Activated CD4-positive, alpha-beta T cell treated with anti-CD3 and anti-CD28 coated beads, Interleukin-2, amount 50 U/mL, for 1 hour (primary cell): ENCODE data around the gene ZNF865.

Source experiments
- DNase-seq: peaks from one replicate; pipeline ENCODE4 v3.0.0-alpha.2; 2020

The ZNF865 gene

DNA sequence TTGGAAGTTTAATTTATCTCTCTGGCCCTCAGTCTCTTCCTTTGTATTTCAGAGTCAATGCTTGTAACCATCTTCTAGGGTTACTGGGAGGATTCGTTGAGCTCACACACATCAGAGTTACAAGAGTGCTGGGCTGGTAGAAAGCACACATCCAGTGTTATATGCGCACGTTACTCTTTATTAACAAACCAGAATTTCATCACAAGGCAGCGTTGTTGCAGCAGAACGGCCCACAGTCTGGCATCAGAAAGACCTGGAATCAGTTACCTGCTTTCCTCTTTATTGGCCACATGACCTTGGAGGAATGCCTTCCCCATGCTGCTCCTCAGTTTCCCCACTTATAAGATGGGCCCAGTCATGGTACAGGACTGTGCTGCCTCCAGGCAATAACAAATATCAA is 3.9 kb downstream of the ZNF865 start:
- no peak for DNase-seq

DNA sequence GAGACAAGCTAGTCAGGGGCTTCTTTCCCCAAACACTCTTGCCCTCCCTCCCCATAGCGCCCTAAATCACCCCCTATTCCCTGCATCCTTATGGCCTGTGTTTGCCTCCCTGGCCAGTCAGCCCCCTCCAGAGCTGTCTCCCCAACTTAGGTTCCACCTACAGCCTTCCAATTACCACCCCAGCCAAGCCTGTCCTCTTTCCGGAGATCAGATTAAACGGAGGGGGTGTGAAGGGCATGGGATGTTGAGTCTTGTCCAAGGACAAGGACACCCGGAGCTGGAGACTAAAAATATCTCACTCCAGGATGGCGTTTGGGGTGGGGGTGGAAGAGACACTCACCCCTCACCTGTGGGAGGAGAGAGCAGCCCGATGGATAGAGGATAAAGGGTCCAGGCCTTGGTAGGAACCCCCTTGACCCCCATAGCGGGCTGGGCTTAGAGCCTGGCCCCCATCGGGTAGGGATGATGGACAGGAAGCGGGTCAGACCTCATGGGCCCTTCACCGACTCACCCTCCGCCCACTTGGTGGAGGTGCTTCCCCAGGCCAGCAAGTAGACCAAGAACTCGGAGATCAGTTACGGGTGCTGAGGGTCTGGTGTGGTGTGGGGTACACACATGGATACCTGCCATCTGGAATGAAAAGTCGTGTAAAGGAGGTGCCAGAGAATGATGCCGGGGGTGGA is 6.0 kb downstream of the ZNF865 start:
- no peak for DNase-seq

DNA sequence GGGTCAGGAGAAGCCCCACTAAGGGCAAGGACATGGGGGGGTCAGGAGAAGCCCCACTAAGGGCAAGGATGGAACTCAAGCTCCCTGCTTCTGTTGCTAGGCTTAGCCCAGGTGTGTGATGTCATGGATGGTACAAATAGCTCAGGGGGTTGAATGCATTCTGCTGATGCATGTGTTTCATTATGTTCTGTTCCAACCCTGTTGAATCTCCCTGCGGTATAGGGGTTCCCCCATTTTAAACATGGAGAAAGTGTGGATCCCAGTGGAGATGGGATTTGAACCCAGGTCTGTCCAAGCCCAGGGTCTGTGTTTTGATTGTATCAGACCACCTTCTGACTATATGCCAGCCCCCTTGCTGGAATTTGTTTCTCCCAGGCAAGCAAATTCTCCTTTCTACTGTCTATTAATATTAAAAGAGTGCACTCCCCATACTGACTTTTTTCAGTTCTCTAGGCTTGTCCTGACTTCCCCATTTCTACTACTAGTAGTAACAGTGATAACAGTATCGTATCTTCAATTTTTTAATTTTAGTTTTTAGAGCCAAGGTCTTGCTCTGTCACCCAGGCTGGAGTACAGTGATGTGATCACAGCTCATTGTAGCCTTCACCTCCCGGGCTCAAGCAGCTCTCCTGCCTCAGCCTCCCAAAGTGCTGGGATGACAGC is 6.7 kb downstream of the ZNF865 start:
- no peak for DNase-seq

DNA sequence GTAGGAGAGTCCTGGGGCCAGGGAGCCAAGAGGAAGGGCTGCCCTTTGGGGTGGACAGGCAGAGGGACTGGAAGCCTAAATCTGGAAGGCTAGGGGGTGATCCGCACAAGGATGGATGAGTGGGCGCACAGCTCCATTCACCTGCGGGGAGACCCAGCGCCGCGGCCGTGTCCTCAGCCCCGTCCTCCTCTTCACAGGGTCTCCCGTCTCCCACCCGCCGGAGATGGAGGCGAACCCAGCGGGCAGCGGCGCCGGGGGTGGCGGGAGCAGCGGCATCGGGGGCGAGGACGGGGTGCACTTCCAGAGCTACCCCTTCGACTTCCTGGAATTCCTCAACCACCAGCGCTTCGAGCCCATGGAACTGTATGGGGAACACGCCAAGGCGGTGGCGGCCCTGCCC is 7.9 kb downstream of the ZNF865 start:
- no peak for DNase-seq

DNA sequence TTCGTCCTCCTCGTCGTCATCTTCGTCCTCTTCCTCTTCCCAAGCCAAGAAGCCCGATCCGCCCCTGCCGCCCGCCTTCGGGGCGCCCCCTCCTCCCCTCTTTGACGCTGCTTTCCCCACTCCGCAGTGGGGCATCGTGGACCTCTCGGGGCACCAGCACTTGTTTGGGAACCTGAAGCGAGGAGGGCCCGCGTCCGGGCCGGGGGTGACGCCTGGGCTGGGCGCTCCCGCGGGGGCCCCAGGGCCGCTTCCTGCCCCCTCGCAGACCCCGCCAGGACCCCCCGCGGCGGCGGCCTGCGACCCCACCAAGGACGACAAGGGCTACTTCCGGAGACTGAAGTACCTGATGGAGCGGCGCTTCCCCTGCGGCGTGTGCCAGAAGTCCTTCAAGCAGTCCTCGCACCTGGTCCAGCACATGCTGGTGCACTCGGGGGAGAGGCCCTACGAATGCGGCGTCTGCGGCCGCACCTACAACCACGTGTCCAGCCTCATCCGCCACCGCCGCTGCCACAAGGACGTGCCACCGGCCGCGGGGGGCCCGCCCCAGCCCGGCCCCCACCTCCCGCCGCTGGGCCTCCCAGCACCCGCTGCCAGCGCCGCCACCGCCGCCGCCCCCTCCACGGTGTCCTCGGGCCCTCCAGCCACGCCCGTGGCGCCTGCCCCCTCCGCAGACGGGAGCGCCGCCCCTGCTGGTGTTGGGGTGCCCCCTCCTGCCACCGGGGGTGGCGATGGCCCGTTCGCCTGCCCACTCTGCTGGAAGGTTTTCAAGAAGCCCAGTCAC is 8.7 kb downstream of the ZNF865 start:
- no peak for DNase-seq

DNA sequence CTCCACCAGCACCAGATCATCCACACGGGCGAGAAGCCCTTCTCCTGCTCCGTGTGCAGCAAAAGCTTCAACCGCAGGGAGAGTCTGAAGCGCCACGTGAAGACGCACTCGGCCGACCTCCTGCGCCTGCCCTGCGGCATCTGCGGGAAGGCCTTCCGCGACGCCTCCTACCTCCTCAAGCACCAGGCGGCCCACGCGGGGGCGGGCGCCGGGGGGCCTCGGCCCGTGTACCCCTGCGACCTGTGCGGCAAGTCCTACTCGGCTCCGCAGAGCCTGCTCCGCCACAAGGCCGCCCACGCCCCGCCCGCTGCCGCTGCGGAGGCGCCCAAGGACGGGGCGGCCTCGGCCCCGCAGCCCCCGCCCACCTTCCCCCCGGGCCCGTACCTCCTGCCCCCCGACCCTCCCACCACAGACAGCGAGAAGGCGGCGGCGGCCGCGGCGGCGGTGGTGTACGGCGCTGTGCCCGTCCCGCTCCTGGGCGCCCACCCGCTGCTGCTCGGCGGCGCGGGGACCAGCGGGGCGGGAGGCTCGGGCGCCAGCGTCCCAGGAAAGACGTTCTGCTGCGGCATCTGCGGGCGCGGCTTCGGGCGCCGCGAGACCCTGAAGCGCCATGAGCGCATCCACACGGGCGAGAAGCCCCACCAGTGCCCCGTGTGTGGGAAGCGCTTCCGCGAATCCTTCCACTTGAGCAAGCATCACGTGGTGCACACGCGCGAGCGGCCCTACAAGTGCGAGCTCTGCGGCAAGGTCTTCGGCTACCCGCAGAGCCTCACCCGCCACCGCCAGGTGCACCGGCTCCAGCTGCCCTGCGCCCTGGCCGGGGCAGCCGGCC is 9.5 kb downstream of the ZNF865 start:
- no peak for DNase-seq

DNA sequence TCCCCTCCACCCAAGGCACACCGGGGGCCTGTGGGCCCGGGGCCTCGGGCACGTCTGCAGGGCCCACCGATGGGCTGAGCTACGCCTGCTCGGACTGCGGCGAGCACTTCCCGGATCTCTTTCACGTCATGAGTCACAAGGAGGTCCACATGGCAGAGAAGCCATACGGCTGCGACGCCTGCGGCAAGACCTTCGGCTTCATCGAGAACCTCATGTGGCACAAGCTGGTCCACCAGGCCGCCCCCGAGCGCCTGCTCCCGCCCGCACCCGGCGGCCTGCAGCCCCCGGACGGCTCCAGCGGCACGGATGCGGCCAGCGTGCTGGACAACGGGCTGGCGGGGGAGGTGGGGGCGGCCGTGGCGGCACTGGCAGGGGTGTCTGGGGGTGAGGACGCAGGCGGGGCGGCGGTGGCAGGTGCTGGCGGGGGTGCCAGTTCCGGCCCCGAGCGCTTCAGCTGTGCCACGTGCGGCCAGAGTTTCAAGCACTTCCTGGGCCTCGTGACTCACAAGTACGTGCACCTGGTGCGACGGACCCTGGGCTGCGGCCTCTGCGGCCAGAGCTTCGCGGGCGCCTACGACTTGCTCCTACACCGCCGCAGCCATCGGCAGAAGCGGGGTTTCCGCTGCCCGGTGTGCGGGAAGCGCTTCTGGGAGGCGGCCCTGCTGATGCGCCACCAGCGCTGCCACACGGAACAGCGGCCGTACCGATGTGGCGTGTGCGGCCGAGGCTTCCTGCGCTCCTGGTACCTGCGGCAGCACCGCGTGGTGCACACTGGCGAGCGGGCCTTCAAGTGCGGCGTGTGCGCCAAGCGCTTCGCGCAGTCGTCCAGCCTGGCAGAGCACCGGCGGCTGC is 10.3 kb downstream of the ZNF865 start:
- DNase-seq = no peak

DNA sequence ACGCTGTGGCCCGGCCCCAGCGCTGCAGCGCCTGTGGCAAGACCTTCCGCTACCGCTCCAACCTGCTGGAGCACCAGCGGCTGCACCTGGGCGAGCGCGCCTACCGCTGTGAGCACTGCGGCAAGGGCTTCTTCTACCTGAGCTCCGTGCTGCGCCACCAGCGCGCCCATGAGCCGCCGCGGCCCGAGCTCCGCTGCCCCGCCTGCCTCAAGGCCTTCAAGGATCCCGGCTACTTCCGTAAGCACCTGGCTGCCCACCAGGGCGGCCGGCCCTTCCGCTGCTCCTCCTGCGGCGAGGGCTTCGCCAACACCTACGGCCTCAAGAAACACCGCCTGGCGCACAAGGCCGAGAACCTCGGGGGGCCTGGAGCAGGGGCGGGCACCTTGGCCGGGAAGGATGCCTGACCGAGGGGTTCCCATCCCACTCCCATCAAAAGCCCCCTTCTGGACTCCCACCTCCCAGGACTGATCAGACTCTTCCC is 11.0 kb downstream of the ZNF865 start:
- no peak for DNase-seq

DNA sequence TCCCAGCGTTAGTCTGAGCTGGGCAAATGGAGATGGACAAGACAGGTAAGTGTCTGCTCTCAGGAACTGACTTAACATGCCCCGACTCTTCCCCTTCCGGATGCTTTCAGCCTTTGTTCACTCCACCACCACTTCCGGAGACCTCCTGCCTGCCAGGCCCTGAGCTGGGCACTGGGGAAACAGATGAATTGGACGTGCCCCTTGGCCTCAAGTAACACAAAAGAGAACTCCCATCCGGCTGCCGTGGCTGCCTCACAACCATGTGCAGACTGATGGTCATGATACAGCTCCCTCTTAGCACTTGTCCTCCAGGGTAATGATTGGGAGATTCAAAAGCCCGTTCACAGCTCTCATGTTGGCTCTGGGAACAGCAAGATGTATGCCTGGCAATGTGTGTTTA is 12.0 kb downstream of the ZNF865 start:
- DNase-seq = no peak

DNA sequence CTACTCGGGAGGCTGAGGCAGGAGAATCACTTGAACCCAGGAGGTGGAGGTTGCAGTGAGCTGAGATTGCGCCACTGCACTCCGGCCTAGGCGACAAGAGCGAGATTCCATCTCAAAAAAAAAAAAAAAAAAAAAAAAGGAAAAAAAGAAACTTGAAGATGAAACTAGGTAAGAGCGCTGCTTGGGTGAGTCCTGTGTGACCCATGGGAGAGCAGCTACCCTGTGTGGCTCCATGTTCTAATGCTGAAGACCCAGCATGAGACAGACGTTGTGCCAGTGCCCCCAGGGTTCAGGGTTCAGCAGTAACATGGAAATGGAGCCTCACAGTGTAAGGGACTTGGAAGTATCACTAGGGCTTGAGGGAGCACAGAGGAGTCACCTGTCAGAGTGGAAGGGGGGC is 13.0 kb downstream of the ZNF865 start:
- no peak for DNase-seq

DNA sequence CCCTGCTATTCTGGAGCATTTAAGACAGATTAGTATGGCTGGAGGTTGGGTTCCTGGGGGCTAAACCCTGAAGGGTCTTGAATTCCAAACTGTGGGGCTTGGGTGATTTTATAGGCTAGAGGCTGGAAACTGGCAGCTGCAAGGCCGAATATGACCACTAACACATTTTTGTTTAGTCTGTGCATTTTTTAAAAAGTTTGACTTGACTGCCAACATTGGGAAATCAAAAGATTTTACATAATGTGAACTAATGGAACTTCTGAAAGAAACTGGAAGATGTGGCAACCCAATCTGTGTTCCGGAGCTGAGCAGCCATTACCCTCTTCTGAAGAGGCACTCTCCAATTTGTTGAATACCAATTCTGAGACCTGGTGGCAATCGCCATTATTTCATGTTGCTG is 13.8 kb downstream of the ZNF865 start:
- no peak for DNase-seq

DNA sequence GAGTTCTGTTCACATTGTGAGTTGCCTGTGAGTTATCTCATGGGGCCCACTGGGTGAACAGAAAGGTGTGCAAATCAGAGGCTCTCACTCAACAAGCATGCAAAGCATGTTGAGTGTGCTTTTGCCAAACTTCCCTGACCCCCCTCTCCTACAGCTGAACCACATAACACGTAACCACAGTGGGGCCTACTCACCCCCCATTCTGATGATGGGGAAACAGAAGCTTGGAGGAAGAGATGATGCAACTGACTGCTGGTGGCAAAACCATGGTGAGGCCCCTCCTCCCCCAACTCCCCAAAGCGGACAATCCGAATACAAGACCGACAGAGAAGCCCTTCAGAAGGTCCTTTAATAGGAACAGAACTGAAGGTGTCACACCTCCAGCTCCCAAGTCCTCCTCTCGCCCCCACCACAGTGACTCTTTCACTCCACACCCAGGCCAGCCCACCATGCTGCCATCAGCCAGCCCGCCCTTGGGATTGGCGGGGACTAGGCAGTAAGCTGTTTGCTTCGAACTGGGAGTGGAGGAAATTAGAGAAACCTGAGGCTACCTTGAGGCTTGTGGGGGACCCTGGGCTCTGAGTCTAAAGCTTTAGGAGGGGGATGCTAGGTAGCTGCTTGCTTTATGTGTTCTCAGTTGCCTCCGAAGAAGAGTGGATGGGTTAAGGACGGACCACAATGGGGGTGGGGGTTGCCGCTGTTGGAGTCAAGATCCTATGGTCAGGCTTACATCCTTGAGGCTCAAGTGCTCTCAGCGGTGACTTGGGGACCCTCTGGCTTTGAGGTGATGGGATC is 15.2 kb downstream of the ZNF865 start:
- no peak for DNase-seq

DNA sequence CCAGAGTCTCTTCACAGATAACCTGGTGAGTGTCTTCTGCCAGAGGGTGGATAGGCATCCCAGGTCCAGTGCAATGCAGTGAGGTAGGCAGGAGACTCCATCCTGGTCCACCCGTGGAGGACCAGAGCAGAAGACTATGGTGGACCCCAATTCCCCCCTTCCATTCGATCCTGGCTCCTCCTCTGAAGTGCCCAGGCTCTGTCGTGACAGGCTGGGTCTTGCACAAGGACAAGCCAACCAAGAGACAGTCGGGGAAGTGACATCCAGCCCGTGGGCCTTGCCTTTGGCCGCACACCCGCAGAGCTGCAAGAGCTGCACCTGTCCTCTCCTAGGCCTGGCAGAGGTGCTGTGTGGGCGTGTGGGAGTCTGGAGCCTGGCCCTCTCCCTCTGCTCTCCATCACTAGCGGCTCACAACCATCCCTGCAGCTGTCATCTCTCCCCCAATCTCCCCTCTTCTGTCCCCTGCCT is 15.8 kb downstream of the ZNF865 start:
- DNase-seq = no peak

DNA sequence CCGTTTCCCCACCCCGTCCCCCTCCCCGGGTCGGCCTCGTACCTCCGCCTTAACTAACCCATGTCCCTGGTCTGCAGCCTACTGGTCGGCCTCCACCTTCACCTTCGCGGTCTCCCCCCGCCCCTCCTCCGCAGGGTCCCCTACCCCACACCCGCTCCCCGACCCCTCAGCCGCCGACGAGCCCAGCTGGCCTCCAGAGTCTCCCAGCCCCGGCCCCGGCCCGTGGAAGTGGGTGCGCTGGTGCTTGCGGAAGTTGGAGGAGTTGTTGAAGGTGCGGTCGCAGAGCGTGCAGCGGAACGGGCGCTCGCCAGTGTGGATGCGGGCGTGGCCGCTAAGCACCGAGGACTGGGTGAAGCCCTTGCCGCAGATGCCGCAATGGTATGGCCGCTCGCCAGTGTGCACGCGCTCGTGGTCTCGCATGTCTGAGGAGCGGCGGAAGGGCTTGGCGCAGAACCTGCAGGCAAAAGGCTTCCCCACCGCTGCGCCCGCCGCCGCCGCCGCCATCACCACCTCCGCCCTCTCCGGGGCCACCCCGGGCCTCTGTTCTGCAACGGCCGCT is 16.3 kb downstream of the ZNF865 start:
- DNase-seq = no peak

DNA sequence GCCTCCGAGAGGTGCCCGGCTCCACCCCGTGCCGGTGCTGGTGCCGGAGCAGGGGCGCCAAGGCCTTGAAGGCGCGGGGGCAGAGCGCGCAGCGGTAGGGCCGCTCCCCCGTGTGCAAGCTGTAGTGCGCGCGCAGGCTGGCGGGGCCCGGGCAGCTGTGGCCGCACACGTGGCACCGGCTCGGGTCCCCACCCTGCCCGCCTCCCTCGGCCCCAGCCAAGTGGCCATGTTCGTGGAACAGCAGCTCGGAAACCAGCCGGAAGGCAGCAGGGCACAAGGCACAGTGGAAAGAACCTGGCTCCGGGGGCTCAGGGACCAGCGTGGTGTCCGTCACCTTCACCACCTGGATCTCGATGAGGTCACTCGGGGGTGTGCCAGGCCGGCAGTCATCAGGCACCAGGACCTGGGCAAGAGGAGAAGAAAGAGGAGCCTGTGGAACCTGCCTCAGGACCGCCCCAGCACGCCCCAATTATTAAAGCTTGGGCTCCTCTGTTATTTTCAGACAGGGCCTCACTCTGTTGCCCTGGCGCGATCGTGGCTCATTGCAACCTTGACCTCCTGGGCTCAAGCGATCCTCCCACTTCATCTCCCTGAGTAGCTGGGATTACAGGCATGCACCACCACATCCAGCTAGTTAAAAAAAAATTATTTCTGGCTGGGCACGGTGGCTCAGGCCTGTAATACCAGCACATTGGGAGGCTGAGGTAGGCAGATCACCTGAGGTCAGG is 17.0 kb downstream of the ZNF865 start:
- DNase-seq = no peak

DNA sequence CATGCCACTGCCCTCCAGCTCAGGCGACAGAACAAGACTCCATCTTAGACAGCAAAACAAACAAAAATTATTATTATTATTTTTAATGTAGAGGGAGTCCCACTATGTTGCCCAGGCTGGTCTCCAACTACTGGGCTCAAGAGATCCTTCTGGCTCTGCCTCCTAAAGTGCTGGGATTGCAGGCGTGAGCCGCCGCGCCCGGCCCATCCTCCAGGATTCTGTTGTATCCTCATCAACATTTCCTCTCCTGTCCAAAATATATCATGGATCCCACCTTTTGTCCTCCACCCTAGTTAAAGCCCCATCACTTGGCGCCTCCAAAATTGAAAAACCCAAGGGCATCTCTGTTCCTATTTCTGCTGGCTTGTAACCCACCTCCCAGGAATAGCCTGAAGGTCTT is 17.7 kb downstream of the ZNF865 start:
- DNase-seq = no peak

DNA sequence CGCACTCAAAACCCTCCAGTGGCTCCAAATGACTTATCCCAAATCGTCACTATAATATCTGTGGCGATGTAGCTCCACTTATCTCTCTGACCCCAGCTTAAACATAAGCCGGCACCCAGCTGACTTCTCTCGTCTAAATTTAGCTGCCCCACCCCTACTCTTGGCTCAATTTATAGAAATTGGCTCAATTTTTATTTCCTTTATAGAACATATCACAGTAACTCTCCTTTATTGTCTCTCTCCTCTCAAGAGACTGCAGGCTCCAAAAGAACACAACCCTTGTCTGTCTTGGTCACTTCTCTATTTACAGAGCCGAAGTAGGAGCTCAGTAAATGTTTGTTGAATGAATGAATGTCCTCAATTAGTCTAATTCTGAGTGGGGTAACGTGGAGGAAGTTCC is 18.1 kb downstream of the ZNF865 start:
- DNase-seq = no peak

DNA sequence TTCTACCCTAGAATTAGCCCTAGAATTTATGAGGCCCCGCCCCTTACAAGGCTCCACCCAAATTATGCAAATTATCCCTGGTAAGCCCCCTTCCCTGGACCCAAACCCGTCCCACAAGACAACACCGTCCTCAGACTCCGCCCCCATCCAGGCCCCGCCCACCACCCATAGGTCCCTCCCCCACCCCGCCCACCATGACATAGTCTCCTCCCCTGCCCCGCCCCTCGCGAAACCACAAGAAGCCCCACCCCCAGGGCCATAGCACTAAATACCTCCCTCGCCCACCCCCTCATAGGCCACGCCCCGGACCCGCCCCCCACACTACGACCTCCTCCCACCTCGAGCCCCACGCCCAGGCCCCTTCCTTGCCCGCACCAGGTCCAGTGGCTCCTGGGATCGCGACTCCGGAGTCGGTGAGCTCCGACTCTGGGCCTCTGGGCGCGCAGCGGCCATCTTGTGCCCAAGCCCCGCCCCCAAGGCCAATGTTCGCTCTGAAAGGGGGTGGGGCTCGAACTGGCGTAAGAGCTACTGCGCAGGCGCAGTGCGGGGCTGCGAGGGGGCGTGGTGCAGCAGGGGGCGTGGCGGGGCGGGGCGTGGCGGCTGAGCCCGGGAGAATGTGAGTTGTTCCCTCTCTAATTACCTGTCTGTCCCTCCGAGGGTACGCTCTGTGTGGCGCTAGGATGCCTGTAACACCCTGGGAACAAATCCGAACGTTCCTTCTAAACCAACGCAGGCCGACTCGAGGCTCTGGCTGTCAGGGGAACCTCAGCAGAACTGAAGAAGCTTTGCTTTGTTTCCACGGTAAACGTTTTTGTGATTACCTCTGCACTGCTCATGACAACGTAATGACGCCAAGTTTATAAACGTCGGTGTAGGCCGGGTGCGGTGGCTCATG is 18.9 kb downstream of the ZNF865 start, which contains the start of gene ZNF784:
ZNF784 (minus strand) TSS at position 458 of the 895 bp plus-strand sequence; CDS start at position 453, 5 bp downstream.
- DNase-seq = peak; percentile 95

DNA sequence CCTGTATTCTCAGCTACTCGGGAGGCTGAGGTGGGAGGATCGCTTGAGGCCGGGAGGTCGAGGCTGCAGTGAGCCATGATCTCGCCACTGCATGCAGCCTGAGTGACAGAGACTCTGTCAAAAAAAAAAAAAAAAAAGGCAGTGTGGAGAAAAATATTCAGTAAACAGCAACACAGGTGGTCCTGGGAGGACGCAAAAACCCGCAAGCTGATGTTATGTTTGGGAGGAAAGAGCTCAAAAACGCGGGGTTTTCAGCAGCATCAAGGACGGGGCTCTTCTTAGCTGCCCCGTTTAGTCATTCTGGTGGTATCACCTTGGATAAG is 19.5 kb downstream of the ZNF865 start:
- DNase-seq = no peak
